Gastrocnemius medialis (tissue), 4 donors: Measurements from ENCODE around the gene MRPS22. TPM values are rescaled to one million over a fixed set of nuclear protein-coding genes. Genes with fewer than 3 reads are reported as not detected.

Experiments used
- ATAC-seq, 2 donors: fragments of 150-250 bp; one replicate each; pipeline ENCODE4 v1.9.1; 2016
- DNase-seq, 2 donors: peaks; one replicate each; pipeline ENCODE4 v3.0.0-alpha.2; 2019
- H3K27ac ChIP-seq, 4 donors: fragments of 200-600 bp; sonication (generic); 1 replicate in 1 of 4; 2 replicates in 3 of 4; pipeline ENCODE4 v1.5.1; 2016 to 2018; ENCODE audit warnings: mild to moderate bottlenecking in 2 of 4, moderate library complexity in 1 of 4
- H3K27me3 ChIP-seq, 3 donors: fragments of 200-600 bp; sonication (generic) in 2 of 3; 1 replicate in 1 of 3; 2 replicates in 2 of 3; pipeline versions ENCODE4 v1.5.1 to v1.6.0; 2016 to 2019; ENCODE audit warnings: mild to moderate bottlenecking in 1 of 3, moderate library complexity in 1 of 3
- H3K36me3 ChIP-seq, 2 donors: fragments of 200-600 bp; sonication (generic) in 1 of 2; one replicate each; pipeline ENCODE4 v1.5.1; 2017 to 2018
- H3K4me1 ChIP-seq, 2 donors: fragments of 200-600 bp; sonication (generic) in 1 of 2; one replicate each; pipeline ENCODE4 v1.5.1; 2016 to 2017; ENCODE audit warnings: mild to moderate bottlenecking in 2 of 2
- H3K4me3 ChIP-seq, 4 donors: fragments of 200-600 bp; sonication (generic) in 3 of 4; 1 replicate in 1 of 4; 2 replicates in 3 of 4; pipeline ENCODE4 v1.5.1; 2016 to 2019; ENCODE audit warnings: mild to moderate bottlenecking in 2 of 4
- H3K9me3 ChIP-seq, 3 donors: fragments of 200-600 bp; sonication (generic) in 2 of 3; 1 replicate in 1 of 3; 2 replicates in 2 of 3; pipeline ENCODE4 v1.5.1; 2016 to 2019
- CTCF ChIP-seq, 5 experiments: fragments of 450-650 bp in 3 of 5; fragments of 200-600 bp in 2 of 5; sonication (generic) in 2 of 5; IDR thresholded peaks in 4 of 5; conservative IDR thresholded peaks in 1 of 5; 1 replicate in 4 of 5; 2 replicates in 1 of 5; pipeline ENCODE4 v1.5.1; 2016 to 2019; ENCODE audit warnings: antibody characterized with exemption in 5 of 5, mild to moderate bottlenecking in 3 of 5, moderate library complexity in 3 of 5
- POLR2A ChIP-seq, 2 donors: fragments of 450-650 bp; IDR thresholded peaks; one replicate each; pipeline ENCODE4 v1.6.1; 2017; ENCODE audit warnings: antibody characterized with exemption in 2 of 2, mild to moderate bottlenecking in 2 of 2, moderate library complexity in 2 of 2
- in situ Hi-C, 4 donors: fragments of 200-750 bp; cut with MboI; loops; one replicate each; pipeline versions ENCODE4 v1.15.0 to v1.8.0; 2017; ENCODE audit warnings: low sequenced_read_pairs in 4 of 4
- intact Hi-C: fragments of 100-400 bp; cut with DNase I; formaldehyde crosslinking; loops from one replicate; pipeline ENCODE4 v1.15.1; 2023; ENCODE audit warnings: low total_unique reads
- total RNA-seq, 4 donors: library from RNA; depleted of rRNA; stranded (reverse); fragments of >200 nt; gene quantifications; one replicate each; pipeline versions ENCODE4 v1.1.0 to v1.2.3, GENCODE V29; 2016

Gene MRPS22
- total RNA-seq, 4 donors from 2014 or later = 96.4 to 140 (median 116) TPM

DNA sequence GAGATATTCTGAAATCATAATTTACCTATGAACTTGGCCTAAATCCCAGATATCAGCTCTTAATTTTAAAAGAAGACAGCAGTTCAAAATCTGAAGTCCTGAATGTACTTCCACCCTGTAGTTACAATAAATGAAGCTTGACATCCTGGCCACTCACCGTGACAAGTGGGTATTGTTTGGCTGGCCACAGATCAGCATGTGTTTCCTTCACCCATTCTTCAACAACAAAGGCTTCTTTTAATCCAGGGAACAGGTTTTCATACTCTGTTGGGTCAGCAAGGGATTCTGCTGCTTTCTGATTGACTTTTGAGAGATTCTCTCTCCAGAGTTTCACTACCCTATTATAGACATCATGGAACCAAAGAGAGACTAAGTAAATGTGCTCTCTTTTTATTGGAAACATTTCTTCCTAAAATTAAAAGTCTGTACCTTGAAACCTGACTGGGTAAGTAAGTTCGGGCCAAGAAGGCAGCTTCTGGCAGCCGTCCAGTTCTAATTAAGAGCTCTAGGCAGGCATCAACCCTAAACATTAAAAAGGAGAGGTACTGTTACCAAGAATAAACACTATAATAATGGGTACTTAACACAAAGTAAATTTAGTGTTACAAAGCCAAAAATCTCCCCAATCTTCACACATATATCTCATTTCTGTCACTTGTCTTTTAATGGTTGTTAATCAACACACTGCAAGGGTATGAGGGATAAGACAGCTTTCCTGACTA is 15.2 kb downstream of the MRPS22 start:
- no peaks in the 10 kb centered on the region for H3K9me3 ChIP-seq
- no peak for TF ChIP-seq POLR2A (IDR thresholded peaks at IDR 0.05)
- TF ChIP-seq CTCF (IDR thresholded peaks at IDR 0.05 in 4 of 5, conservative IDR thresholded peaks at IDR 0.05 in 1 of 5) = no peak
- intact Hi-C loops = no loop called here
- no peaks in the 10 kb centered on the region for H3K27me3 ChIP-seq
- no peak for DNase-seq
- no peak for ATAC-seq
- H3K4me3 ChIP-seq = no peak overlapping the region
- in situ Hi-C loops = no loop called here
- H3K27ac ChIP-seq = no peak overlapping the region
- H3K4me1 ChIP-seq = no peaks in the 10 kb centered on the region
- peaks cover 3 to 96% of the 10 kb centered on the region in 2 donors for H3K36me3 ChIP-seq

- Histone ChIP-seq H3K9me3 (no peaks in the 10 kb centered on the region), H3K4me1 (no peaks in the 10 kb centered on the region), H3K4me3 (no peak overlapping the region), H3K27me3 (no peaks in the 10 kb centered on the region), H3K27ac (no peak overlapping the region), H3K36me3 (peaks cover 2 to 96% of the 10 kb centered on the region in 2 donors)
- intact Hi-C loops (no loop called here), in situ Hi-C loops (no loop called here)
- TF ChIP-seq CTCF (IDR thresholded peaks at IDR 0.05 in 4 of 5, conservative IDR thresholded peaks at IDR 0.05 in 1 of 5) = no peak
- TF ChIP-seq POLR2A (IDR thresholded peaks at IDR 0.05) = no peak
- no peak for ATAC-seq
- DNase-seq = no peak
These were observed 17.5 kb downstream of the MRPS22 start for GRCh38 chr3:139361276-139361675.

DNA sequence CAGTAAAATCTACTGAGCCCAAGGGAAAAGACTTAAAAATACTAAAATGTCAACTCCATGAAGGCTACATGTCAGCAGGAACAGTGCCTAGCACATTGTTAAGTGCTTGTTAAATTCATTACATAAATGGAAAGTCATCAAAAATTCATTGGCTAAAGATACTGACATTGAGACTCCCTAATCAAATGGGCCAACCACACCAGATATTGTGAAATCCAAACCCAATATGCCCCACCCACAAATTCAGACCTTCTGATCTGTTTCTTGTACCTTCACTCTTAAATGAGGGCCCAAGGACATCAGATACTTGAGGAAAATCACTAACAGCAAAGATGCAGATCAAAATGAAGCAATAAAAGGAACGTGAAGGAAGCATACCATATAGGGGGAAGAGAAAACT is 20.7 kb downstream of the MRPS22 start:
- no peaks in the 10 kb centered on the region for H3K27me3 ChIP-seq
- intact Hi-C loops (no loop called here), in situ Hi-C loops (no loop called here)

DNA sequence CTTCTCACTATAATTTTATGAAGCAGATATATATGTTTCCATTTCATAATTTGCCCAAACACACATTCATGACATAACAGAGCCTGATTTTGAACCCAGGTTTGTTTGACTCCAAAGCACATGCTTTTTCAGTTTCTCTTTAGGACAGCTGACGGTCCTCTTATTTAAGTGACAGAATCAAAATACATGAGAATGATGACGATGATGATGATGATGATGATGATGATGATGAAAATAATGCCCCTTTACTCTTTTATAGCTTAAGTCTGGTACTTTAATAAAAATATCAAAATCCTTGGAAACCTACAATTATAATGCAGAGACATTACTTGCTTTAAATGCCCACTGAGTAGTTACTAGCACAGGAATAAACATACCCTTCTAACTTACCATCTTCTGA is 30.3 kb downstream of the MRPS22 start:
- Histone ChIP-seq H3K27me3 (no peaks in the 10 kb centered on the region), H3K4me3 (no peak overlapping the region), H3K36me3 (peaks cover 4 to 97% of the 10 kb centered on the region in 2 donors), H3K9me3 (no peaks in the 10 kb centered on the region), H3K4me1 (no peaks in the 10 kb centered on the region), H3K27ac (no peak overlapping the region)
- DNase-seq (no peak), ATAC-seq (no peak)
- no peak for TF ChIP-seq CTCF (IDR thresholded peaks at IDR 0.05 in 4 of 5, conservative IDR thresholded peaks at IDR 0.05 in 1 of 5)
- no peak for TF ChIP-seq POLR2A (IDR thresholded peaks at IDR 0.05)
- in situ Hi-C loops (no loop called here), intact Hi-C loops (no loop called here)

More for the DNA sequence above, 20.7 kb downstream of the MRPS22 start:
- TF ChIP-seq POLR2A (IDR thresholded peaks at IDR 0.05) (no peak), CTCF (IDR thresholded peaks at IDR 0.05 in 4 of 5, conservative IDR thresholded peaks at IDR 0.05 in 1 of 5) (no peak)
- ATAC-seq = no peak
- H3K4me3 ChIP-seq = no peak overlapping the region
- H3K36me3 ChIP-seq = peaks cover 0 to 95% of the 10 kb centered on the region in 2 donors
- no peaks in the 10 kb centered on the region for H3K4me1 ChIP-seq
- no peak overlapping the region for H3K27ac ChIP-seq
- no peaks in the 10 kb centered on the region for H3K9me3 ChIP-seq
- no peak for DNase-seq

GRCh38 chr3:139377378-139377777 is 33.6 kb downstream of the MRPS22 start:
- DNase-seq (no peak), ATAC-seq (no peak)
- peaks cover 4 to 87% of the 10 kb centered on the region in 2 donors for H3K36me3 ChIP-seq
- H3K4me3 ChIP-seq = no peak overlapping the region
- H3K9me3 ChIP-seq = no peaks in the 10 kb centered on the region
- intact Hi-C loops (no loop called here), in situ Hi-C loops (no loop called here)
- TF ChIP-seq CTCF (IDR thresholded peaks at IDR 0.05 in 4 of 5, conservative IDR thresholded peaks at IDR 0.05 in 1 of 5) (no peak), POLR2A (IDR thresholded peaks at IDR 0.05) (no peak)
- H3K27me3 ChIP-seq = no peaks in the 10 kb centered on the region
- no peaks in the 10 kb centered on the region for H3K4me1 ChIP-seq
- no peak overlapping the region for H3K27ac ChIP-seq
